ENCODE results near the gene TIGD3.

TIGD3 gene, protein sequence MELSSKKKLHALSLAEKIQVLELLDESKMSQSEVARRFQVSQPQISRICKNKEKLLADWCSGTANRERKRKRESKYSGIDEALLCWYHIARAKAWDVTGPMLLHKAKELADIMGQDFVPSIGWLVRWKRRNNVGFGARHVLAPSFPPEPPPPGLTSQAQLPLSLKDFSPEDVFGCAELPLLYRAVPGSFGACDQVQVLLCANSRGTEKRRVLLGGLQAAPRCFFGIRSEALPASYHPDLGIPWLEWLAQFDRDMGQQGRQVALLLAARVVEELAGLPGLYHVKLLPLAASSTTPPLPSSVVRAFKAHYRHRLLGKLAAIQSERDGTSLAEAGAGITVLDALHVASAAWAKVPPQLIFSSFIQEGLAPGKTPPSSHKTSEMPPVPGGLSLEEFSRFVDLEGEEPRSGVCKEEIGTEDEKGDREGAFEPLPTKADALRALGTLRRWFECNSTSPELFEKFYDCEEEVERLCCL

DNA sequence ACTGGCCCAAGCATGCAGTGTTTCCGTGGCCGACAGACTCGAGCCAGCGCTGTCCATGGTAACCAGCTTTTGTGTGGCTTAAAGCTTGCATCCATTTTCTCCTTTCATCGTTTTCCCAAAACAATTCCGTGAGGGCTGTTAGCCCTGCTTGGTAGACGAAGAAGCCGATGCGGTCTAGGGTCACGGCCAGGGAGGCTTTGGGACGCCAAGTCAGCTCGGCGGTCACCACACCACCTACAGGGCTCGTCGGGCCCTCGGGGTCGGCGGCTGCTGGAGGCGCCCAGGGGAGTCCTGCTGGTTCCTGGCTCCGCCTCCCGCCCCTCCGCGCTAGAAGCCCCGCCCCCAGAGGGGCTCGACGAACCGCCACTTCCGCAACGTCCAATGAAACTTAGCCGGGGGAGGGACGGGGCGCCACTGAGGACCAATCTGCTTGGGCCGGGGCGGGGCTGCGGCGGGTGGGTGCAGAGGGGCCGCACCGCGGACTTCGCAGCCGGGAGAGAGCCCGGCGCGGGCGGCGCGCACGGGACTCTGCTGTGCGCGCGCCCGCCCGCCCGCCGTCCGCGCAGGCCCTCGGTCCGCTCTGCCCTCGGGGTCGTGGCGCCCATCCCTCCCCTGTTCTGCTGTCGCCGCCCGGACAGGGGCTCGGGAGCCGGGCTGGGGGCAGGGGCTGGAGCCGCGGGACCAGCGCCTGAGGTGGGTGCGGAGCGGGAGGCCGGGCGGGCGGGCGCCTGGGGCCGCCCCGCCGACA, at the start of gene TIGD3:
Gene TIGD3 (plus strand): TSS at position 487 of the 748 bp plus-strand sequence. CDS start 1,058 bp downstream, outside the sequence.
- DNase-seq (ENCODE audit: low spot score) = peak; percentile 97

DNA sequence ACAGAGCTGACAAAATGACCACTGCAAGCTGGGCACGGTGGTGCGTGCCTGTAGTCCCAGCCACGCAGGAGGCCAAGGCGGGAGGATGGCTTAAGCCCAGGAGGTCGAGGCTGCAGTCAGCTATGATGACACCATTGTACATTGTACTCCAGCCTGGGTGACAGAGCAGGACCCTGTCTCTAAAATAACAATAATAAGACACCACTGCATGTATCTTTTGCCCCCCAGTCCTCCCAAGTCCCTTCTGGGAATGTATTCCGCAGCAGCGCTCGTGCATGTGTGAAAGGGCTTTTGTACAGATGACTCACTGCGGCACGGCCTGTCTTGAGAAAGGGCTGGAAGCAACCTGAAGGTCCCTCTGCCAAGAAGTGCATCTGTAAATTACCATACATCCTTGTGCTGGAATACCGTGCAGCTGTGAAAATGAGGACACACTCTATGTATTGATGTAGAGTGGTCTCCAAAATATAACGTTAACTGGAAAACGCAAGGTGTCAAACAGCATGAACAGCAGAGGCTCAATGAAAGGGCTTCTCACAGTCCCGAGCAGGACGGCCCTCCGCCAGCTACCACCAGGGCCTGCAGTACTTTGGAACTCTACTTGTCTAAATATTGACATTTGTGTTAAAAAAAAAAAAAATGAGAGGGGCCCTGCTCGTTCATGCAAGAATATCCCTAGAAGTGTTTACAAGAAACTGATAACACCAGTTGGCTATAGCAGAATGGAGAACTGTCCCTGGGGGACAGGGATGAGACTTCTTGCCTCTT, 48.9 kb upstream of the TIGD3 start:
- no peak for DNase-seq (ENCODE audit: low spot score)

DNA sequence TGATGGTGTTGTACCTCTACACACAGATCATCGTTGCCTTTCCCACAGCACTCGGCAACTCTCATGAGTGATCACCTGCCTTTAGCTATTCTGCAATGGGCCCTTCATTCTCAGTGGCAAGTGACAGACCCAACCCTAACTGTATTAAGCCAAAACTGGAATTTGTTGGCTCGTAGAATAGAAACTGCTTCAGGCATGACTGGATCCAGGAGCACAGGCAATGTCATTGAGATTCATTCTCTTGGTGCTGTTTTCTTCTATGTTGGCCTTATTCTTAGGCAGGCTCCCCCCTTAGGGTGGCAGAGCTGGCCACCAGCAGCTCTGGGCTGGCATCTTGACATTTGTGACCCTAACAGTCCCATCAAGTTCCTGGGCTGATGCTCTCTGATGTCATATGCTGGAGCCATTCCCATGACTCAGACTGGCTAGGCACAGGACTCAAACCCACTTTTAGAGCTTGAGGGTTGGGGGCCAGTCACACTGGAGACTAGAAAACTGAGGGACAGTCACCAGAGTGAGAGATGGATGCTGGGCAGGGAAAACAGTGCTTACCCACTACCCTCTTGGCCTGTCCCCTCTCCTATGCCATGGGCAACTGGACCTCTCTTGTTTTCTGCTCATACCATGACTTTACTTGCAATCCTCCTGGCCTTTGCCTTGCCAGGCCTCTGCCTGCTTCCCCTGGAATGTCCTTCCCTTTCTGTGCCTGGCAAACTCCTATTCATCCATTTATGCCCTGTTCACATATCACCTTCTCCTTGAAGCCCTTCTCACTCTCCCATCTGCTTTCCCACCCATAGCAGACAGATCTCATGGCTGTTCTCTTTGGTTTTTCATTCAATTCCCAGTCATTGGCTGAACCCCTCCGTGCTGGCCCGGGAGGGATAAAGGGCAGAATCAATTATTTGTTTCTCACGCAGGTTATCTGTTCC, 47.0 kb upstream of the TIGD3 start:
- DNase-seq (ENCODE audit: low spot score) = no peak

DNA sequence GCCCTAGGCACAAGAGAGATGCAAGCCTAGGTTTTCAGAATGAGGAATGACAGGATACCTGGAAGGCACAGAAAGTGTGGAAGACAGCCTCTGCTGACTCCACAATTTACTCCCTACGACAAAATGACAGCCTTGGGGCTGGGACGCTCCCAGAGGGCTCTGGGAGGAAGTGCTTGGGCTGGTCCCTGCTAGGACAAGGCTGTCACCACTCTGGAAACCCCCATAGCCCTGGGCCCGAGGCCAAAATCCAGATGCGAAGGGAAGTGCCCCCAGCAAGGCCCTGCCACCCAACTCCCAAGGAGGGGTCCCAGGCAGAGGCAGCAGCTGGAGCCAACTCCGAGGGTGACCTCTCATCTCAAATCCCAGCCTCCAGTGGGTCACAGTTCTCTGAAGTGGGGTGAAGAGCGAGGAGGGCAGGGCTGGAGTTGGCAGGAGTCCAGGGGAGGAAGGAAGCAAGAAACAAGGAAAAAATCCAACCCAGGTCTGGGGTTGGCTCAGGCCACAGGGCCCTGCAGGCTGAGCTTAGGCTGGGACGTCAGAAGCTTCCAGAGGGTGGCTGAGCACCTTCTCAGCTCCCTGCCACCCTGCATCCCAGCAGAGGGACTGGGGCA, 46.2 kb upstream of the TIGD3 start:
- no peak for DNase-seq (ENCODE audit: low spot score)

DNA sequence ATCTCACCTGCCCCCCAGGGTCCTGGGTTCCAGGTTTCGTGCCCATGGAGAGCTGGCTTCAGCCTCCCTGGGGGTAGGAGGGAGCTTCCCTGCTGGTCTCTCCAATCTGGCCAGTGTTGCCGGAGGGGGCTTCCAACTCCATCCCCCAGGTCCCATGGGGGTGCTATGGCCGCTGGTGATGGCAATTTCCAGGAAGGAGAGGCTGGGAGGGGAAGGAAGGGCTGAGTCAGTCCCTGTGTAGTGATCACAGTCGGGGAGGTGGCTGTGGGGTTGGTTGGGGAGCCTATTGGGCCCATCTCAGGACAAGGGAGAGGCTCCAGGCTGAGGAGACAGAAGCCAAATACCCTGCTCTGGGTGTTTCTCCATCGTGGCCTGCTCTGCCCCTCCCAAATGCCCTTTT, 45.5 kb upstream of the TIGD3 start:
- no peak for DNase-seq (ENCODE audit: low spot score)

DNA sequence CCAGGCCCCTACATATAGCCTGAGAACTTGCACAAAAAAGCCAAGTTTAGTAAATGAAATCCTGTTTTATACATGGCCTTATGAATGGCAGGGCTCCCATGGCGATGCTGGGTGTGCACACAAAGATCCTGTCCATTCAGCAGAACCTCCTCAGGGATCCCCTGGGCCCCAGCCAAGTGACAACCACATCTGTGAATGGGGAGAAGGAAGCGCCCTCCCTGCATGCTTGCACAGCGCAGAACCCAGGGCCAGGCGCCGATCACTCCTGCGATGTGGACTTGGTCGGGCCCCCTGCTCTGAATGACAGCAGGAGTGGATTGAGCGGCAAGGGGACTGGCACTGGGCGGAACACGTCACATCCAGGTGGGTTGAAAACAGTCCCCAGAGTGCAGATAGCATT, 44.3 kb upstream of the TIGD3 start:
- DNase-seq (ENCODE audit: low spot score) = no peak

DNA sequence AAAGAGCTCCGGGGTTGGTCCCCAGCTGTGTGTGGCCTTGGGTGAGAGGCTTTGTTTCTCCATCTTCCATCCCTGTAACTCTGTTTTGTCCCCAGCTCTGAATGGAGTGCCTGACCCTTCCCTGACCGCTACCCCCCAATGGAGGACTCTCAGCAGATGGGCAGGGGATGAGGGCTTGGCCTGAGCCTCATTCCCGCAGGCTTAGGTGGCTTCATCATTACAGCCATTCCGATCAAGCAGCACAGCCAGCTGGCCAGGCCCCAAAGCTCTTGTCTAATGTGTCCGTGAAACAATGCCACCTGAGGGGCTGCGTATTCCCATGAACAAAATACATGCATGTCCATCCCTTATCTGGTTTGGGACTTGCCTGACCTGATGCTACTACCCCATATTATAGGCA, 43.8 kb upstream of the TIGD3 start:
- no peak for DNase-seq (ENCODE audit: low spot score)

DNA sequence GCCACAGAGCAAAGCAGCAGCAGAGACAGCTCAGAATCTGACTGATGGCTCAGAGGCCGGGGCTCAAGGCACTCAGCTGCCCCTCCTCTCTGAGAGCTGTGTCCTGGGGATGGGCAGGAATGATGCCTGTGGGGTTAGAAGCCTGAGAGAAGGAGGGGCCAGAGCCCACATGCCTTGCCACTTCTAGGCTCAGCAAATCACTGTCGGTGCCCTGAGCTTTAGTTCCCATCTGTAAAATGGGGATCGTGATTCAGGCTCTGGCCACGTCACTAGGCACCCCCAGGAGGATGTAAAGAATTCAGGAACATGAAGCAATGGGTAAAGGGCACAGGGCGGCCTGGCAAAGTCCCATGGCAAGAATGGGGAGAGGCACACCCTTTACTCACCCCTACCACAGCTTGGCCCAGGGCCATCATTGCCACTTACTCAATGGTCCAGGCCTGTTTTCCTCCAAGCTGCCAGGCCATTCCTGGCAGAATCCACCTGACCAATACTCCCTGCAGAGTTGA, 43.3 kb upstream of the TIGD3 start:
- DNase-seq (ENCODE audit: low spot score) = no peak

DNA sequence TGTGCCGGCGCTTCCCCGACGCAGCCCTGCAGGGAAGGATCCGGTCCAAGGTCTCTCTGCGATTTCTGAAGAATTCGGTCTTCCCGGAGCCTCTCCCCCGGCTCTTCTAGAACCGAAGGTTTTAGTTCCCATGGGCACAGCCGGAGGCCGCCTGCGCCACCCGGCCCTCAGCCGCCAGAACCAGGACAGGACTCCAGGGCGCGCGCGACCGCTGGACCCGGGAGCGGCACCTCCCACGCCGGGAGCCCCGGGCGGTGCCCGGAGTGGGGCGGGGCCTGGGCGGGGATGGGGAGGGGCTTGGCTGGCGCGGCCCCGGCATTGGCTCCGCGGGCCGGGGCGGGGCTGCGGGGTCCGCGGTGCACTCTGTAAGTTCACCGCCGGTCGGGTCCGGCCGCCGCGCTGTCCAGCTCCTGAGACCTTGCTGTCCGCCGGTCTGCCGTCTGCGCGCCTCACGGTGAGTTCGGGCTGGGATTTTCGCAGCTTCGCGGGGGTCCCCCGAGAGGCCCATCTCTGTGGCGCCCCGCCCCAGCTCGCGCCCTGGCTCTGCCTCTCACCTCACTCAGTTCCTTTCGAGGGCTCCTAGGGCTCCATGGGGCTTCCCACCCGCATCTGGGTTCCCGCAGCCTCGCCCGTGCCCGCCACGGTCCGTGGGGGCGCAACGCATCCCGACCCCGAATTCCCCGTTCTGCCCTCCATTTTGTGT, 39.9 kb upstream of the TIGD3 start, which contains the start of gene CDC42EP2:
Gene CDC42EP2 (plus strand): TSS at position 366 of the 703 bp plus-strand sequence. CDS start 6,033 bp downstream, outside the sequence.
- DNase-seq (ENCODE audit: low spot score) = peak; percentile 72

DNA sequence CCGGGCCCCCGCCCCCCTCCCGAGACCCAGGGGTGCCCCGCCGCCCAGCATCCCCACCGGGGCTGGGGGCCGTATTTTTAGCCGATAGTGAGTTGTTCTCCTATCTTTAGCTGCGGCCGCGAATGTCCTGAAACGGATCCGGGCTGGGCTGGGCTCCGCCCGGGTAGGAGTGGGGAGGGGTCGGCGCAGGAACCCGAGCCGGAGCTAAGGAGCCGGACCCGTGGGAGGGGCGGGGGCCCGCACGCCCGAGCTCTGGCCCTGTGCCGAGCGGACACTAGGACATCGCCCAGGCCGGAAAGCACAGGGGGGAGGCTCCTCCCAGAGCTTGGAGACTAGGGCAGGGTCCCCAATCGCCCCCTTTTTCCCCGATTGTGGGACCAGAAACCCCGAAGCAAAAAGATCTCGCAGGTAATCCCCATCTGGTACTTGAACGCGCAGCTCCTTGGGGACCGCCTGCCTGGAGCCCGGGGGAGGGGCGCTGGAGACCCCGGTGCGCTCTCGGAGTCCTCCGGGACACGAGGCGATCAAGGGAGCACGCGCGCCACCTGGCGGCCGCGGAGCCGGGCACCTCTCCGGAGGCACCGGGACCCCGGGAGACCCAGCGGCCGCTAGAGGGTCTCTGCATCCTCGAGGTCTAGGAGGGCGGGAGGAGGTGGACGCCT, 39.2 kb upstream of the TIGD3 start:
- peak; percentile 82 for DNase-seq (ENCODE audit: low spot score)

DNA sequence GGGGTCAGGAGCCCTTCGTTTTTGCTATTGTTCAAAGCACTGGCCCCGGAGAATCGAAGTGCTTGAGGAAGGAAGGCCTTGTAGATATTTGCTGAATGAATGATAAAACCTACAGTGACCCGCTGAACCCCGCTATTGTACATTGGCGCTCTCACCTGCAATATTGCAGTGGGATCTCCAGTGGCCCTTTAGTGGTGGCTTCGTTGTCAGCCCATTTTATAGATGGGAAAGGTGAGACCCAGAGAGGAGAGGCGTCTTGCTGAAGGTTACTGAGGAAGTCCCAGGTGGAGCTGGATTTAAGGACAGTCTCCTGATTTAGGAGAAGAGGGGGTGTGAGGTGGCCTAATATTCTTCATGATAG, 38.7 kb upstream of the TIGD3 start:
- DNase-seq (ENCODE audit: low spot score) = no peak

DNA sequence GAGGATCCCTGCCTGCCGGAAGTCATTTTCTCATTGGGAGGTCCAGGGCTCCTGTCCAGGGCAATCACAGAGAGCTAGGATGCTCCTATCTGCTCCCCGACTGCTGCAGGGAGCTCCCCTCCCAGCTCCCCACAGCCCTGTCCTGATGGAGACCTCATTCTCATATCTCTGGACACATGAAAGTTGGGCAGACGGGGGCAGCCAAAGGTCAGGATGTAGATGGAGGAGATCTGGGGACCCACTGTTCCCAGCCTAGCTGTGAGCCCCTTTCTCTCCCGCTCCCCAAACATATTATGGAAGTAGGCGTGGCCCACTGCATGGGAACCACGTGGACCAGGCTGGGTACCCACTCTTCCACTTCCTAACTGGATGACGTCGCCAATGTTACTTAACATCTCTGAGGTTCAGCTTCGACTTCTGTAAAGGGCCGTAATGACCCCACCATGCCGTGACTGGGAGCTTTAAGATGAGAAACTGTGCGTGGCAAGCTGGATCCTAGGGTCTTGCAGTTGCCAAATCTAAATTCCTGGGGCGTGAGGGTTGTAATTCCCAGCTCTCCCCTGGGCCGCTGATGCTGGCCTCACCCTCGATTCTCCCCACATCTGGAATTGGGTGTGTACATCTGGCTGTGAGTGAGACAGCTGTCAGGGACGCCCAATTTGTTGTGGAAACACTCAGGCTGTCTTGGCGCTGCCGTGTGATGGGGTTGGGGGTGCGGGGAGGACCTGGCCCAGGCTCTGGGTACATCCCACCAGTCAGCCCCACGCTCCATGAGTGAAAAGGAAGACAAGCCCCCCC, 38.1 kb upstream of the TIGD3 start:
- no peak for DNase-seq (ENCODE audit: low spot score)

DNA sequence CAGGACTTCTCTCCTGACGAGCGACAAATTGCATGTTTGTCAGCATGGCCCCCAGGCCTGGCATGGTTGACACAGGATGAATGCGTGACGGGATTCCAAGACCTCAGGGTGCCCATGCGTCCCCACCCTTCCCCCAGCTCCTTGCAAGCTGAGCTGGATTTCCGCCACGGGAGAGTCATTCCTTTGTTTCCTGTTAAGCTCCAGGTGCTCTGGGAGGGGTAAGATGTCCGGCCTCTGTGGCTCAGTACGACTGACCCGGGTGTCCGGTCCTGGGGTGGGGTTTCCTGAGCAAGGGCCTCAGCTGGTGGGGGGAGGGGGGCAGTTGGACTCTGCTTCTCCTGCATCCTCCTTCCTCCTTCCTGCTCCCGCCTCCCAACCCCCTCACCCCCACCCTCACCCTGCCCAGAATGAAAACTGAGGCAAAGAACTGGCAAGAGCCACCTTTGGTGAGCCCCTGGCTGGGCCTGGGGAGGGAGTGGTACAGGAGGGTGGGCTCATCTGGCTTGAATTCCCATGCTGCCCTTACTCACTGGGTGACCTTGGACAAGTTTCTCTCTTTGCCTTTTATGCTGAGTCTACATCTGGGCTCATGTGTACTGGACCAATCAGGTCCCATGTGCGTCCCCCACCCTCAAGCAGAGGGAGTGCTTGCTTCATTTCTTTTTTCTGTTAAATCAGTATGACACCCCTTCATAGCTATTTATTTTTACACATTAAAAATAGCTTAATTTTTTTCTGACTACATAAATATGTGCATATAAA, 37.3 kb upstream of the TIGD3 start:
- DNase-seq (ENCODE audit: low spot score) = no peak

DNA sequence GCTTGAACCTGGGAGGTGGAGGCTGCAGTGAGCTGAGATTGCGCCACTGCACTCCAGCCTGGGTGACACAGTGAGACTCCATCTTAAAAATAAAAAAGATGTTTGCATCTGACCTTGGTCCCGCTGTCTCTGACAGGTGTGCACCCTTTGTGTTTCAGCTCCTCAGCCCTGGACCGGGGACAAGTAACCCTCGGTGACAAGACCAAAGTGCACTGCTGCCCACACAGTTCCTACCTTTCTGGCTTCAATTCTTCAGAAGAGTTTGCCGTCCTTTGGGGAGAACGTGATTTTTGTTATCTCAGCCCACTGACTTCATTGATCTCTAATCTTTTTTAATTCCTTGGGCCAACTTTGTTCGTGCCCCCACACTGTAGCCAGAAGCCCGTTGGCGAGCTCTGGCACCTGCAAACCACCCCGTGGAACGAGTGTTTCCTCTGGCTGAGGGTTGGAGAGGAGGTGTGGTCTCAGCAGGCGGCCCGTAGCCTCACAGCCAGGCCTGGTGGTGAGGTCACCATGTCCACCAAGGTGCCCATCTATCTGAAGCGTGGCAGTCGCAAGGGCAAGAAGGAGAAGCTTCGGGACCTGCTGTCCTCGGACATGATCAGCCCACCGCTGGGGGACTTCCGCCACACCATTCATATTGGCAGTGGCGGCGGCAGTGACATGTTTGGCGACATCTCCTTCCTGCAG, 34.0 kb upstream of the TIGD3 start:
- no peak for DNase-seq (ENCODE audit: low spot score)

DNA sequence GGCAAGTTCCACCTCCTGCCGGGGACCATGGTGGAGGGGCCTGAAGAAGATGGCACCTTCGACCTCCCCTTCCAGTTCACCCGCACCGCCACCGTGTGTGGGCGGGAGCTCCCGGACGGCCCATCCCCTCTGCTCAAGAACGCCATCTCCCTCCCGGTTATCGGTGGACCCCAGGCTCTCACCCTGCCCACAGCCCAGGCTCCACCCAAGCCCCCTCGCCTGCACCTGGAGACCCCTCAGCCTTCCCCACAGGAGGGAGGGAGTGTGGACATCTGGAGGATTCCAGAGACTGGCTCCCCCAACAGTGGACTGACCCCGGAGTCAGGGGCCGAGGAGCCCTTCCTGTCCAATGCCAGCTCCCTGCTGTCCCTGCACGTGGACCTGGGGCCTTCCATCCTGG, 33.5 kb upstream of the TIGD3 start:
- DNase-seq (ENCODE audit: low spot score) = no peak

DNA sequence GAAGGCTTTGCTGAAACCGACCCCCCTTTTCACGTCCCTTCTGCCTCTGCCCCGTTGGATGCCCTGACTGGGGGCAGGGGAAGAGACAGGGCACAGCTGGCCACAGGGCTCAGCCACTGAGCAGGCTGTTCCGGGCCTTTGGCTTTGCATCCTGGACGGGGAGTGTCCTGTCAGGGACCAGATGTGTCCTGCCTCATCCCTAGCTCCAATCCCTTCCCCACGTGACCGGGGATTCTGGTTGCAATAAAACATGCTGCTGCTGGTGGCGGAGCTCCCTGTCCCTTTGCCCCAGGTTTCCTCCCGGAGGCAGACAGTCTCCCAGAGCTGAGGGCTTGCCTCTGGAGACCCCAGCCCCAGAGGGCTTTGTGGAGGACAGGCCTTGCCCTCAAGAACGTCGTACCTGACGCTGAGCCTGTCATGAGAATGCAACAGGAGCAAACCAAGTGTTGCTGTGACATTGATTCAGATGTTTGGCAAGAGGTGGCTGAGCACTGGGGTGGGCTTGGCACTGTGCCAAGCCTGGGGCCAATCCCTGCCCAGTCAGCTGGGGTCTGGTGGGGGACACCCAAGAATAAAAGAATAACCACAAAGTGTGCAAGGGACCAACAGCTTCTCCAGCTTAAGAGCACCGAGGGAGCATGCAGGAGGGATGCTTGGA, 32.6 kb upstream of the TIGD3 start:
- DNase-seq (ENCODE audit: low spot score) = no peak

DNA sequence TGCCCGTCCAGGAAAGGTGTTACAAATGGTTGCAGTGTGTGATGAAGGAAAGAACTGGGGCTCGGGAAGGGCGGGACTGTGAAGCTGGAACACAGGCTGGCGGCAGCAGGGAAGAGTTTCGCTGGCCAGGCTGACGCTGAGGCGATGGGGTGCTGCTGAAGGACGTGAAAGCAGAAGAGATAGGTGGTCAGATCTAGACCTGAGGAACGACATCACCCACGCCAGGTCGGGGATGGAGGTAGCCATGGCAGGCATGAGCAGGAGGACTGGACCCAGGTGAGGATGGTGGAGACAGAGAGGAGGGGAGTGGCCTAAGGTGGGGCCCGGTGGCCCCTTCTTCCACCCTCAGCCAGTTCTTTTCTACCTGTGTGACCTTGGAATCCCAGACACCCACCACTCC, 30.7 kb upstream of the TIGD3 start:
- DNase-seq (ENCODE audit: low spot score) = no peak
